Measurements from ENCODE around the gene ABCG1. TPM values are rescaled to one million over a fixed set of nuclear protein-coding genes. Genes with fewer than 3 reads are reported as not detected.

Gene ABCG1
- total and polyA plus RNA-seq, 2 of the 4 experiments (the other 2 are of a cell fraction) = 0.19 to 0.36 TPM

GRCh38 chr21:42302076-42302650, 83.2 kb downstream of the ABCG1 start:
- Histone ChIP-seq H3K27me3 (ENCODE audit: control insufficient read depth, insufficient read depth, low read length) (peaks cover 27% of the 10 kb centered on the region), H3K27ac (ENCODE audit: insufficient read depth, low read length) (no peak overlapping the region), H2AK5ac (ENCODE audit: low read depth, low read length) (no peak overlapping the region), H3K4me2 (ENCODE audit: low read depth, low read length) (no peak overlapping the region), H2BK15ac (ENCODE audit: low read depth, low read length) (no peak overlapping the region), H3K14ac (replicated peaks; ENCODE audit: low read depth, low read length) (no peak overlapping the region), H4K5ac (ENCODE audit: low read depth, low read length) (no peak overlapping the region), H3K9ac (ENCODE audit: low read depth, low read length) (no peak overlapping the region), H2BK5ac (ENCODE audit: low read depth, low read length, poor library complexity, severe bottlenecking) (no peak overlapping the region), H2AK9ac (replicated peaks; ENCODE audit: low read depth, low read length, poor library complexity) (no peak overlapping the region), H3K18ac (ENCODE audit: low read depth, low read length) (no peak overlapping the region), H3K79me1 (ENCODE audit: low read depth in 1 of 2, low read length in 2 of 2) (no peaks in the 10 kb centered on the region), H3K4ac (ENCODE audit: low read depth, low read length) (no peak overlapping the region), H3K4me1 (ENCODE audit: control insufficient read depth, insufficient read depth, low read length) (no peaks in the 10 kb centered on the region), H2BK20ac (ENCODE audit: low read depth, low read length) (no peak overlapping the region), H3K56ac (ENCODE audit: extremely low read depth, insufficient read depth, low read length) (no peak overlapping the region), H3K23ac (ENCODE audit: low read depth, low read length) (no peak overlapping the region), H3K9me1 (ENCODE audit: insufficient read depth, low read length) (no peaks in the 10 kb centered on the region; the same call in 1 of the 2 replicates), H3K4me3 (ENCODE audit: insufficient read depth, low read depth, low read length) (no peak overlapping the region), H4K8ac (ENCODE audit: low read depth in 2 of 2, low read length in 2 of 2) (no peak overlapping the region), H4K91ac (ENCODE audit: insufficient read depth, low read depth, low read length) (no peak overlapping the region), H3K36me3 (ENCODE audit: control insufficient read depth, insufficient read depth, low read length) (no peaks in the 10 kb centered on the region), H2AFZ (replicated peaks; ENCODE audit: low read length, poor library complexity) (no peak overlapping the region), H2BK120ac (ENCODE audit: low read depth, low read length) (no peak overlapping the region), H4K20me1 (ENCODE audit: insufficient read depth, low read length) (no peaks in the 10 kb centered on the region), H3K9me3 (ENCODE audit: control insufficient read depth, insufficient read depth, low read length) (no peaks in the 10 kb centered on the region)
- dilution Hi-C loops (cut with HindIII; ENCODE audit: low sequenced_read_pairs, unreplicated experiment) = no loop called here
- 52% methylated on average over 5 of the region's 12 CpGs; no CpG with 5 or more reads in 1 of the 2 experiments for WGBS, 2 experiments (ENCODE audit: extremely low coverage in 2 of 2, insufficient read length in 1 of 2)
- intact Hi-C loops (cut with micrococcal nuclease) = no loop called here
- DNase-seq = no peak
- ChIA-PET POLR2A (ENCODE audit: unreplicated experiment) (no interaction called here), CTCF (no interaction called here)
- in situ Hi-C loops (cut with MboI; ENCODE audit: low sequenced_read_pairs) = no loop called here
- no peak for TF ChIP-seq USF2 (IDR thresholded peaks at IDR 0.05; ENCODE audit: low read depth, low read length)
- no peak for TF ChIP-seq BHLHE40 (IDR thresholded peaks at IDR 0.05; ENCODE audit: low read depth, low read length)
- no peak for TF ChIP-seq MXI1 (IDR thresholded peaks at IDR 0.05; ENCODE audit: borderline replicate concordance, low read depth, low read length)
- no peak for TF ChIP-seq SMC3 (IDR thresholded peaks at IDR 0.05; ENCODE audit: low read depth, low read length)
- TF ChIP-seq FOS (IDR thresholded peaks at IDR 0.05; ENCODE audit: low read depth, low read length) = no peak
- no peak for TF ChIP-seq CTCF (conservative IDR thresholded peaks at IDR 0.05; ENCODE audit: low read depth, low read length)
- no peak for TF ChIP-seq MAFK (IDR thresholded peaks at IDR 0.05; ENCODE audit: low read depth, low read length)
- TF ChIP-seq POLR2A (IDR thresholded peaks at IDR 0.05; ENCODE audit: low read depth, low read length) = no peak
- no peak for TF ChIP-seq NFE2L2 (IDR thresholded peaks at IDR 0.05; ENCODE audit: low read depth, low read length)
- TF ChIP-seq RAD21 (IDR thresholded peaks at IDR 0.05; ENCODE audit: low read length) = no peak
- no peak for TF ChIP-seq RCOR1 (IDR thresholded peaks at IDR 0.05; ENCODE audit: insufficient replicate concordance, low read length)
- no peak for TF ChIP-seq ELK1 (IDR thresholded peaks at IDR 0.05; ENCODE audit: borderline replicate concordance, low read depth, low read length)
- no peak for TF ChIP-seq MAZ (IDR thresholded peaks at IDR 0.05; ENCODE audit: borderline replicate concordance, low read depth, low read length)
- TF ChIP-seq RFX5 (IDR thresholded peaks at IDR 0.05; ENCODE audit: low read depth, low read length) = no peak
- no TSS peak for BruUV-seq (replicated peaks)
- no peak for ATAC-seq (ENCODE audit: low read depth)
